Activated T-cell treated with anti-CD3 and anti-CD28 coated beads, Interleukin-2, amount 50 U/mL, for 72 hours (primary cell): ENCODE results near the gene MELK. TPM values are rescaled to one million over a fixed set of nuclear protein-coding genes. Genes with fewer than 3 reads are reported as not detected.
"Not testable (repeated sequence)": the region's sequence is repeated elsewhere in the genome, so short reads cannot be mapped to it uniquely, and the experiment has no call there.

Experiments used
- ATAC-seq, 2 donors: fragments of 150-1000 bp; cut with Tn5 transposase; replicated peaks in 1 of 2; 2 replicates each; pipeline ENCODE4 v1.10.0; 2021; ENCODE audit warnings: moderate library complexity in 2 of 2, mild to moderate bottlenecking in 1 of 2
- DNase-seq, 2 donors: peaks; one replicate each; pipeline ENCODE4 v3.0.0; 2021 to 2022; ENCODE audit warnings: mixed read lengths in 1 of 2
- H3K27ac Mint-ChIP-seq: one replicate; pipeline ENCODE4 v1.8.0; 2022; ENCODE audit warnings: mild to moderate bottlenecking, moderate library complexity, mixed read lengths
- H3K27me3 Mint-ChIP-seq: one replicate; pipeline ENCODE4 v1.8.0; 2022; ENCODE audit warnings: low read depth, mixed read lengths
- H3K36me3 Mint-ChIP-seq, 2 donors: one replicate each; pipeline ENCODE4 v1.8.0; 2022; ENCODE audit warnings: mixed read lengths in 2 of 2, mild to moderate bottlenecking in 1 of 2; ENCODE audit not compliant: insufficient read depth in 2 of 2
- H3K4me1 Mint-ChIP-seq: one replicate; pipeline ENCODE4 v1.8.0; 2022; ENCODE audit warnings: low read depth, mixed read lengths
- H3K4me3 Mint-ChIP-seq, 2 donors: one replicate each; pipeline ENCODE4 v1.8.0; 2022; ENCODE audit warnings: mild to moderate bottlenecking in 2 of 2, mixed read lengths in 2 of 2, moderate library complexity in 2 of 2
- H3K9me3 Mint-ChIP-seq, 2 donors: one replicate each; pipeline ENCODE4 v1.8.0; 2022; ENCODE audit warnings: mixed read lengths in 2 of 2
- total RNA-seq, 2 donors: library from RNA; stranded (reverse); gene quantifications; one replicate each; pipeline ENCODE4 v1.2.3, GENCODE V29; 2022

MELK gene
- total RNA-seq, 2 donors from 2014 or later, result 47.4 to 51.4 TPM

DNA sequence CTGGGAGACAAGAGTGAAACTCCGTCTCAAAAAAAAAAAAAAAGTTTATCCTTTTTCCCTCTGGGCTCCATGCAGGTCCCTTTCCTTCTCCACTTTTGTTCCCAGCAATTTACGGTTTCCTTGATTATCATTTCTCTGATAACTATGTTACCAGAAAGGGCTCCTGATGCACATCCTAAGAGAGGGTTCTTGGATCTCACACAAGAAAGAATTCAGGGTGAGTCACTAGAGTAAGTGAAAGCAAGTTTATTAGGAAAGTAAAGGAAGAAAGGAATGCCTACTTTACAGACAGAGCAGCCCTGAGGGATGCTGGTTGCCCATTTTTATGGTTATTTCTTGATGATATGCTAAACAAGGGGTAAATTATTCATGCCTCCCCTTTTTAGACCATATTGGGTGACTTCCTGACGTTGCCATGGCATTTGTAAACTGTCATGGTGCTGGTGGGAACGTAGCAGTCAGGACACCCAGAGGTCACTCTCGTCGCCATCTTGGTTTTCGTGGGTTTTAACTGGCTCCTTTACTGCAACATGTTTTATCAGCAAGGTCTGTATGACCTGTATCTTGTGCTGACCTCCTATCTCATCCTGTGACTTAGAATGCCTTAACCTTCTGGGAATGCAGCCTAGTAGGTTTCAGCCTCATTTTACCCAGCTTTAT lies 13.5 kb upstream of the MELK start:
- no peak for DNase-seq
- Mint-ChIP-seq H3K36me3 (no peaks in the 10 kb centered on the region), H3K4me3 (no peak overlapping the region), H3K9me3 (no peaks in the 10 kb centered on the region), H3K4me1 (no peaks in the 10 kb centered on the region), H3K27ac (no peak overlapping the region), H3K27me3 (no peaks in the 10 kb centered on the region)
- no peak for ATAC-seq

- DNase-seq, result no peak
- Mint-ChIP-seq H3K4me3 (no peak overlapping the region), H3K9me3 (no peaks in the 10 kb centered on the region), H3K27me3 (no peaks in the 10 kb centered on the region), H3K27ac (no peak overlapping the region), H3K4me1 (no peaks in the 10 kb centered on the region), H3K36me3 (no peaks in the 10 kb centered on the region)
- ATAC-seq, result no peak
These were observed 11.9 kb upstream of the MELK start for GRCh38 chr9:36560771-36561170.

DNA sequence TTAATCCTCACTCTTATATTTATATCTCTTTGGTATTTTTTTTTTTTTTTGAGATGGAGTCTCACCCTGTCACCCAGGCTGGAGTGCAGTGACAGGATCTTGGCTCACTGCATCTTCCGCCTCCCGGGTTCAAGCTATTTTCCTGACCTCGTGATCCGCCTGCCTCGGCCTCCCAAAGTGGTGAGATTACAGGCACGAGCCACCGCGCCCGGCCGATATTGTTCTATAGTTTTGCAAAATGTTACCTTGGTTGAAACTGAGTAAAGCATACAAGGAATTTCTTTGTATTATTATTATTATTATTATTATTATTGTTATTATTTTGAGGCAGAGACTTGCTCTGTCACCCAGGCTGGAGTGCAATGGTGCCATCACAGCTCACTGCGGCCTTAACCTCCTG lies 9.9 kb upstream of the MELK start:
- not testable (repeated sequence) for H3K27me3 Mint-ChIP-seq, H3K4me1 Mint-ChIP-seq, DNase-seq, H3K27ac Mint-ChIP-seq, ATAC-seq, H3K9me3 Mint-ChIP-seq, H3K36me3 Mint-ChIP-seq, H3K4me3 Mint-ChIP-seq

DNA sequence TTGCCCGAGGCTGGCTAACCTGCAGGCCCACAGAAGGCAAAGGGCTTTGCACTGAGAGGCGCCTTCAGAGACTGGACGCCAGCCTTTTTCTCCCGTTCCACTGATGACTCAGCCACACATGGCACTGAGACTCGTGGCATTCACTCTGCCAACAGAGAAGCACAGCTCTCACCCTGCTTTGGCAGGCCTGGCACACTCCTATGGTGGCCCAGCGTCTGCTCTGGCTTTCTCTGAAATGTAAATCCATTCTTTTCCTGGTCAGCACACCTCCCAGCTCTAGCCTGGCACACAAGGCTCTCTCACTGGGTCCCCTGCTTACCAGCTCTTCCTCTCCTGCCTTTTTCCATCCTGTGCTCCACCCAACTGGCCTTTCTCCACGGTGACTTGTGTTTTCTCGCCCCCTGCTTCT lies 5.9 kb upstream of the MELK start:
- peaks cover 5% of the 10 kb centered on the region for H3K4me1 Mint-ChIP-seq
- no peak for ATAC-seq
- H3K9me3 Mint-ChIP-seq, result no peaks in the 10 kb centered on the region
- no peaks in the 10 kb centered on the region for H3K36me3 Mint-ChIP-seq
- no peak overlapping the region for H3K27ac Mint-ChIP-seq
- no peak overlapping the region for H3K4me3 Mint-ChIP-seq
- H3K27me3 Mint-ChIP-seq, result peaks cover 6% of the 10 kb centered on the region
- DNase-seq, result no peak

DNA sequence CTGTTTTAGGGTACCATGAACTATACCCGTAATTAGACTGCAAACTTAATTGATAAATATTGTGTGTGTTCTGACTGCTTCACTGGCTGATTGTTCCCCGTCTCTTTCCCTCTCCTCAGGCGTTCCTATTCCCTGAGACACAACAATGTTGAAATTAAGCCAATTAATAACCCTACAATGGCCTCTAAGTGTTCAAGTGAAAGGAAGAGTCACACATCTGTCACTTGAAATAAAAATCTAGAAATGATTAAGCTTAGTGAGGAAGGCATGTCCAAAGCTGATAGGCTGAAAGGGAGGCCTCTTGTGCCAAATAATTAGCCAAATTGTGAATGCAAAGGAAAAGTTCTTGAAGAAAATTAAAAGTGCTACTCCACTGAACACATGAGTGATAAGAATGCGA lies 4.0 kb upstream of the MELK start:
- not testable (repeated sequence) for H3K9me3 Mint-ChIP-seq

GRCh38 chr9:36571333-36571732 lies 1.4 kb upstream of the MELK start:
- Mint-ChIP-seq H3K27ac (no peak overlapping the region), H3K9me3 (no peaks in the 10 kb centered on the region), H3K36me3 (peaks cover 12 to 13% of the 10 kb centered on the region in 2 donors), H3K4me1 (peaks cover 40% of the 10 kb centered on the region), H3K27me3 (peaks cover 6% of the 10 kb centered on the region), H3K4me3 (peak overlapping the region in 1 of 2 donors; percentile 25)
- DNase-seq (no peak), ATAC-seq (no peak)

More for the DNA sequence above, 4.0 kb upstream of the MELK start:
- H3K36me3 Mint-ChIP-seq, H3K27ac Mint-ChIP-seq, H3K27me3 Mint-ChIP-seq, ATAC-seq, H3K4me3 Mint-ChIP-seq, DNase-seq: not testable (repeated sequence)
- peaks cover 15% of the 10 kb centered on the region for H3K4me1 Mint-ChIP-seq

GRCh38 chr9:36574045-36574444 lies 1.4 kb downstream of the MELK start:
- Mint-ChIP-seq H3K36me3 (peaks cover 14 to 19% of the 10 kb centered on the region in 2 donors), H3K4me3 (peak overlapping the region; percentile 93 to 97), H3K27ac (peak overlapping the region; percentile 90), H3K4me1 (peaks cover 48% of the 10 kb centered on the region)
- not testable (repeated sequence) for ATAC-seq, H3K27me3 Mint-ChIP-seq, DNase-seq, H3K9me3 Mint-ChIP-seq

DNA sequence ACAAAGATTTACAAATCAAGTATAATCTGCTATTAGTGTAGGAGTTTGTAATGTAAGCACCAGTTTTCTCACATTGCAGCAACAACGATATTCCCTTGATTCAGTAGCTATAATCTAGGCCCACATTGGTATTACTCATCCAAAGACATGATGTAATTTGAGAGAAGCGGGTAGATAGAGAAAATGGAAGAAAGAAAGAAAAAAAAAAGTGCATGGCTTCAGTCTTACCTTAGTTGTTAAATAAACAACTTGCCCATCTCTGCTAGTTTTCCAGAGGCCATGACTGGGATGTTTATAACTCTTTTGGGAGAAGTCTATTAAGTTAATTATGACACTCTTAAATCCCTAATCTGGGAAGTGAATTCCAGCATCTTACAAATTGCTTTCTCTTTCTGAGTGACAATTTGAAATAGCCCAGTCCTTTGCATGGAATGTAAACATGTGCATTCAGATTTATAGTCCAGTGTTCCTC lies 2.8 kb downstream of the MELK start:
- Mint-ChIP-seq H3K9me3 (no peaks in the 10 kb centered on the region), H3K4me3 (peak overlapping the region; percentile 90 to 93), H3K4me1 (peaks cover 52% of the 10 kb centered on the region), H3K27ac (peak overlapping the region; percentile 95), H3K27me3 (no peaks in the 10 kb centered on the region), H3K36me3 (peaks cover 14 to 22% of the 10 kb centered on the region in 2 donors)
- DNase-seq, result no peak
- no peak for ATAC-seq

DNA sequence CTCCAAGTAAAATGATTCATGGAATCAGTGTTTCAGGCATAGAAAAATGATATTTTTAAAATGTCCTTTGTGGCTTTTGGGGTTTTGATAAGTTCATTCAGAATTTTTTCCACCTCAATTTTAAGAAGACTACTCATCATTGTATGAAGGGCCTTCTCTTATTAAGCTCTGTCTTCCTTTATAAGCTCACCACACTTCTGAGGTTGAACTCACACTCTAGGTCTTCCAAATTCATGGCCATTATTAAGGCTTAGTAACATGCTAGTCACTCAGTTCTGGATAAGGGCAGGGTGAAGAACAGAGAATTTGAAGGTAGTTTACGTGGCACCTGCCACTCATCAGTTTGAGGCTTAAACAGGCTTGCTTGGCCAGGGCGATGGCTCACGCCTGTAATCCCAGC lies 4.2 kb downstream of the MELK start:
- peak overlapping the region; percentile 90 to 93 for H3K4me3 Mint-ChIP-seq
- peaks cover 52% of the 10 kb centered on the region for H3K4me1 Mint-ChIP-seq
- peaks cover 15 to 29% of the 10 kb centered on the region in 2 donors for H3K36me3 Mint-ChIP-seq
- H3K27ac Mint-ChIP-seq, result no peak overlapping the region
- H3K27me3 Mint-ChIP-seq, result no peaks in the 10 kb centered on the region
- DNase-seq, result no peak
- no peaks in the 10 kb centered on the region for H3K9me3 Mint-ChIP-seq
- peak in 1 of 2 donors; percentile 26 for ATAC-seq

GRCh38 chr9:36584620-36585460 lies 12.1 kb downstream of the MELK start:
- no peaks in the 10 kb centered on the region for H3K4me1 Mint-ChIP-seq
- H3K27me3 Mint-ChIP-seq, result no peaks in the 10 kb centered on the region
- no peak overlapping the region for H3K4me3 Mint-ChIP-seq
- no peak for DNase-seq
- H3K27ac Mint-ChIP-seq, result peak overlapping the region; percentile 46
- ATAC-seq, result no peak
- H3K9me3 Mint-ChIP-seq, result no peaks in the 10 kb centered on the region
- H3K36me3 Mint-ChIP-seq, result peaks cover 6 to 30% of the 10 kb centered on the region in 2 donors

DNA sequence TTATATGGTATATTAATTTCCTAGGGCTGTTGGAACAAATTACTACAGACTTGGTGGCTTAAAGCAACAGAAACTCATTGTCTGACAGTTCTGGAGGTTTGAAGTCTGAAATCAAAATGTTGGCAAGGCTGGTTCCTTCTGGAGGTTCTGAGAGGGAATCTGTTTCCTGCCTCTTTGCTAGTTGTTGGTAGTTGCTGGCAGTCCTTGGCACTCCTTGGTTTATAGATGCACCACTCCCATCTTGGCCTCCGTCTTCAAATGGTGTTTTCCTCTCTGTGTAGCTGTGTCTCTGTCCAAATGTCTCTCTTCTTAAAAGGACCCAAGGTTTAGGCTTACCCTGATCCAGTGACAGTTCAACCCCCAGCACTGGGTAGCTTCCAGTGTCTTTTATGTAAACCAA lies 17.5 kb downstream of the MELK start:
- no peaks in the 10 kb centered on the region for H3K27me3 Mint-ChIP-seq
- no peaks in the 10 kb centered on the region for H3K4me1 Mint-ChIP-seq
- no peak for DNase-seq
- no peak overlapping the region for H3K27ac Mint-ChIP-seq
- ATAC-seq, result no peak
- no peaks in the 10 kb centered on the region for H3K9me3 Mint-ChIP-seq
- peaks cover 7 to 30% of the 10 kb centered on the region in 2 donors for H3K36me3 Mint-ChIP-seq
- no peak overlapping the region for H3K4me3 Mint-ChIP-seq

GRCh38 chr9:36592801-36593583 lies 20.3 kb downstream of the MELK start:
- no peaks in the 10 kb centered on the region for H3K4me1 Mint-ChIP-seq
- H3K9me3 Mint-ChIP-seq, result no peaks in the 10 kb centered on the region
- no peak overlapping the region for H3K4me3 Mint-ChIP-seq
- H3K36me3 Mint-ChIP-seq, result peaks cover 12 to 38% of the 10 kb centered on the region in 2 donors
- DNase-seq (no peak), ATAC-seq (no peak)
- no peak overlapping the region for H3K27ac Mint-ChIP-seq
- no peaks in the 10 kb centered on the region for H3K27me3 Mint-ChIP-seq

- Mint-ChIP-seq H3K9me3 (no peaks in the 10 kb centered on the region), H3K27me3 (no peaks in the 10 kb centered on the region), H3K4me3 (no peak overlapping the region), H3K36me3 (peaks cover 13 to 40% of the 10 kb centered on the region in 2 donors), H3K27ac (no peak overlapping the region), H3K4me1 (no peaks in the 10 kb centered on the region)
- ATAC-seq, result no peak
- DNase-seq, result no peak
These were observed 21.5 kb downstream of the MELK start for GRCh38 chr9:36594213-36594612.
